K562 (cell line): Measurements from ENCODE around the gene PDE9A. TPM values are rescaled to one million over a fixed set of nuclear protein-coding genes. Genes with fewer than 3 reads are reported as not detected.
A peak's percentile ranks its signal among the peaks of the same experiment; 100 is the strongest.

Experiments used
- ATAC-seq: fragments of 200-7000 bp; cut with Tn5 transposase; 3 replicates; pipeline ENCODE4 v1.9.1; 2020; ENCODE audit warnings: moderate library complexity
- BruUV-seq: library from RNA; stranded (reverse); fragments of 400-500 nt; replicated peaks from 2 replicates; lab custom pipeline; 2021; lab: Mats Ljungman, UMichigan
- CTCF ChIA-PET: fragments of 300-600 bp; formaldehyde crosslinking; extraction: SDS; loops from one replicate; lab custom pipeline; 2021; ENCODE audit warnings: low intra/inter-chr PET ratio; lab: Yijun Ruan, JAX
- POLR2A ChIA-PET: fragments of 300-600, 350-650 bp; sonication (Branson Sonifier 250); formaldehyde crosslinking; extraction: SDS; loops from one replicate; lab custom pipeline; 2021; ENCODE audit warnings: antibody characterized with exemption, inconsistent platforms; lab: Yijun Ruan, JAX
- DNase-seq, 4 experiments: peaks; one replicate each; pipeline versions ENCODE4 v3.0.0 to v3.0.0-alpha.2; 2011 to 2018; ENCODE audit warnings: low spot score in 3 of 4, mixed read lengths in 3 of 4; ENCODE audit errors: extremely low read depth in 1 of 4
- FAIRE-seq: peaks from 2 replicates; lab custom pipeline; 2011; peaks lifted over from hg19 to GRCh38; lab: Jason Lieb, UNC
- H2AFZ ChIP-seq: 2 replicates; pipeline ENCODE4 v1.6.0; 2011; ENCODE audit warnings: low read depth, low read length, control low read depth, inconsistent platforms
- H3K27ac ChIP-seq: fragments of 200-600 bp; 3 replicates; pipeline ENCODE4 v1.8.0; 2011; ENCODE audit warnings: low read depth, mild to moderate bottlenecking, control low read depth, inconsistent platforms, low read length, moderate library complexity, mixed read lengths; ENCODE audit errors: extremely low read depth
- H3K27me3 ChIP-seq, 2 experiments: fragments of 300-600 bp in 1 of 2; 2 replicates in 1 of 2; 3 replicates in 1 of 2; pipeline versions ENCODE4 v1.6.0 to v1.8.0; 2011; ENCODE audit warnings: inconsistent platforms in 2 of 2, low read length in 2 of 2, mild to moderate bottlenecking in 1 of 2, mixed read lengths in 1 of 2, moderate library complexity in 1 of 2; ENCODE audit not compliant: control insufficient read depth in 2 of 2, insufficient read depth in 2 of 2
- H3K36me3 ChIP-seq: fragments of 300-600 bp; 3 replicates; pipeline ENCODE4 v1.8.0; 2011; ENCODE audit warnings: mild to moderate bottlenecking, low read length, inconsistent platforms; ENCODE audit not compliant: control insufficient read depth, insufficient read depth
- H3K4me1 ChIP-seq, 2 experiments: fragments of 200-600 bp in 1 of 2; replicated peaks in 1 of 2; 2 replicates in 1 of 2; 3 replicates in 1 of 2; pipeline versions ENCODE4 v1.5.1 to v1.8.0; 2011; ENCODE audit warnings: inconsistent platforms in 2 of 2, low read length in 2 of 2, mild to moderate bottlenecking in 1 of 2, mixed read lengths in 1 of 2, moderate library complexity in 1 of 2; ENCODE audit not compliant: control insufficient read depth in 2 of 2, insufficient read depth in 2 of 2
- H3K4me2 ChIP-seq: 2 replicates; pipeline ENCODE4 v1.6.1; 2011; ENCODE audit warnings: low read length, control low read depth, inconsistent platforms, mixed read lengths; ENCODE audit not compliant: insufficient read depth
- H3K4me3 ChIP-seq: fragments of 200-600 bp; sonication (generic), shearing (Covaris generic); 2 replicates; pipeline ENCODE4 v1.5.1; 2016; ENCODE audit warnings: control low read depth, inconsistent platforms
- H3K79me2 ChIP-seq: fragments of 200-600 bp; 3 replicates; pipeline ENCODE4 v1.8.0; 2011; ENCODE audit warnings: low read length, inconsistent platforms; ENCODE audit not compliant: control insufficient read depth, insufficient read depth
- H3K9ac ChIP-seq, 2 experiments: 2 replicates each; pipeline versions ENCODE4 v1.6.0 to v1.6.1; 2011; ENCODE audit warnings: low read depth in 2 of 2, low read length in 2 of 2, control low read depth in 1 of 2, inconsistent platforms in 1 of 2, mild to moderate bottlenecking in 1 of 2, mixed read lengths in 1 of 2; ENCODE audit not compliant: insufficient read depth in 1 of 2
- H3K9me1 ChIP-seq: one replicate; pipeline ENCODE4 v1.6.0; 2011; ENCODE audit warnings: inconsistent platforms, mild to moderate bottlenecking, low read length, moderate library complexity; ENCODE audit not compliant: control insufficient read depth, insufficient read depth
- H3K9me3 ChIP-seq: replicated peaks from 2 replicates; pipeline ENCODE4 v1.5.1; 2011; ENCODE audit warnings: low read depth, low read length, inconsistent platforms; ENCODE audit not compliant: control insufficient read depth, insufficient read depth
- H4K20me1 ChIP-seq: replicated peaks from 2 replicates; pipeline ENCODE4 v1.6.1; 2011; ENCODE audit warnings: low read length, inconsistent platforms, mixed read lengths; ENCODE audit not compliant: control insufficient read depth, insufficient read depth
- BCL6 ChIP-seq: fragments of 250-450 bp; sonication (Bioruptor Pico); IDR thresholded peaks from 2 replicates; pipeline ENCODE4 v1.4.0; 2020
- CCNT2 ChIP-seq: IDR thresholded peaks from 2 replicates; pipeline ENCODE4 v1.6.1; 2011; ENCODE audit warnings: borderline replicate concordance, low read depth, mild to moderate bottlenecking, moderate library complexity, mixed read lengths, low read length; ENCODE audit not compliant: insufficient read length; ENCODE audit errors: extremely low read depth
- NR3C1 ChIP-seq: sonication (generic); formaldehyde crosslinking; IDR thresholded peaks from 2 replicates; pipeline ENCODE4 v1.8.1; 2022; ENCODE audit warnings: missing genetic modification reagents
- WGBS: fragments of 100-300 bp; shearing (Covaris generic); methylation state at CpG from one replicate; pipeline ENCODE4 v1.1.6; 2016; ENCODE audit warnings: low coverage, mixed read lengths; ENCODE audit not compliant: insufficient coverage; ENCODE audit errors: missing lambda C conversion rate; 5-methylcytosine and 5-hydroxymethylcytosine counted together
- in situ Hi-C: fragments of 300-500 bp; cut with MboI; formaldehyde crosslinking; loops from 4 replicates; pipeline ENCODE4 v1.15.0; 2018; ENCODE audit warnings: inconsistent platforms, mixed read lengths
- intact Hi-C: fragments of 100-400 bp; cut with micrococcal nuclease; formaldehyde crosslinking; loops from 2 replicates; pipeline ENCODE4 v1.14.2; 2022
- polyA plus RNA-seq, 8 experiments: library from polyadenylated mRNA; depleted of rRNA in 4 of 8; stranded (reverse) in 5 of 8; unstranded in 3 of 8; fragments of >200 nt; fragmentation: Nextera tagmentation in 2 of 8; fragmentation: Illumina TruSeq in 1 of 8; extraction: Ambion mirVana in 2 of 8; extraction: Trizol in 1 of 8; gene quantifications; 2 replicates each; pipeline versions ENCODE4 v1.2.1 to v1.2.3, GENCODE V29; 2011 to 2014; ENCODE audit warnings: inconsistent platforms in 1 of 8, missing spikeins in 1 of 8
- total RNA-seq, 7 experiments: library from RNA; depleted of rRNA in 6 of 7; stranded (reverse); fragments of >200 nt in 6 of 7; fragmentation: Illumina TruSeq in 2 of 7; extraction: Trizol in 2 of 7; gene quantifications; 2 replicates each; pipeline versions ENCODE4 v1.2.1 to v1.2.3, GENCODE V29; 2011 to 2021; ENCODE audit warnings: low replicate concordance in 1 of 7
- TF ChIP-seq, protein P1 (sequence below), 2 experiments: IDR thresholded peaks; 2 replicates each; pipeline ENCODE4 v1.6.1; 2012; ENCODE audit warnings: improper control_type of control experiment in 2 of 2, low read depth in 2 of 2, low read length in 2 of 2, borderline replicate concordance in 1 of 2

Gene PDE9A
- total and polyA plus RNA-seq, 9 of the 15 experiments (the other 6 are each of a cell fraction or from before 2014, with no cell fraction given): 0.07 to 0.27 TPM; not detected in 7

DNA sequence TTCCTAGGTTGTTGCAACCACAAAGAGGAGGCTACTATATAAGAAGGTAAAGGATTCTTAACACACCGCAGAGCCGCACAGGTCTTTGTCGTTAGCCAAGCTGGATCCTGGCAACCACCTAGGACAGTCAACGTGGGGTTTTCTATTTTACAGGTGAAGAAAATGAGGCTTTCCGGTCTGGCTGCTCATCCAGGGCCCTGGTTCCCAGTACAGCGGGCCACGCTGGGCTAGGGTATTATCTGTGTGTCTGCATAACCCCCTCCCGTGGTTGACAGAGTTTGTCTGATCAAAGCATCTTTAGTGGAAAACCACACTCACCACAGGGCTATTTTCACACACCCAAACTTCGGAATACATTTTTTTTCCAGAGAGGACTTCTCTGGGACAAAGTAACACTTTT lies 39.0 kb upstream of the PDE9A start:
- Histone ChIP-seq H3K9me3 (no peaks in the 10 kb centered on the region), H3K9ac (no peak overlapping the region), H4K20me1 (peaks cover 5% of the 10 kb centered on the region; the same call in 1 of the 2 replicates), H3K27ac (no peak overlapping the region), H3K4me1 (peaks cover 3 to 18% of the 10 kb centered on the region in 2 experiments; a peak in 3 of 5 replicates), H3K9me1 (no peaks in the 10 kb centered on the region), H3K4me2 (no peak overlapping the region; the same call in 1 of the 2 replicates), H2AFZ (no peak overlapping the region), H3K27me3 (peaks cover 26 to 56% of the 10 kb centered on the region in 2 experiments), H3K79me2 (no peaks in the 10 kb centered on the region), H3K36me3 (no peaks in the 10 kb centered on the region), H3K4me3 (no peak overlapping the region)
- WGBS: 7% methylated on average over 9 of the region's 9 CpGs
- intact Hi-C loops: no loop called here
- no peak for DNase-seq
- BruUV-seq: no TSS peak
- no peak for TF ChIP-seq NR3C1 (CRISPR knock-in tag)
- no peak for TF ChIP-seq CCNT2
- TF ChIP-seq, protein P1, sequence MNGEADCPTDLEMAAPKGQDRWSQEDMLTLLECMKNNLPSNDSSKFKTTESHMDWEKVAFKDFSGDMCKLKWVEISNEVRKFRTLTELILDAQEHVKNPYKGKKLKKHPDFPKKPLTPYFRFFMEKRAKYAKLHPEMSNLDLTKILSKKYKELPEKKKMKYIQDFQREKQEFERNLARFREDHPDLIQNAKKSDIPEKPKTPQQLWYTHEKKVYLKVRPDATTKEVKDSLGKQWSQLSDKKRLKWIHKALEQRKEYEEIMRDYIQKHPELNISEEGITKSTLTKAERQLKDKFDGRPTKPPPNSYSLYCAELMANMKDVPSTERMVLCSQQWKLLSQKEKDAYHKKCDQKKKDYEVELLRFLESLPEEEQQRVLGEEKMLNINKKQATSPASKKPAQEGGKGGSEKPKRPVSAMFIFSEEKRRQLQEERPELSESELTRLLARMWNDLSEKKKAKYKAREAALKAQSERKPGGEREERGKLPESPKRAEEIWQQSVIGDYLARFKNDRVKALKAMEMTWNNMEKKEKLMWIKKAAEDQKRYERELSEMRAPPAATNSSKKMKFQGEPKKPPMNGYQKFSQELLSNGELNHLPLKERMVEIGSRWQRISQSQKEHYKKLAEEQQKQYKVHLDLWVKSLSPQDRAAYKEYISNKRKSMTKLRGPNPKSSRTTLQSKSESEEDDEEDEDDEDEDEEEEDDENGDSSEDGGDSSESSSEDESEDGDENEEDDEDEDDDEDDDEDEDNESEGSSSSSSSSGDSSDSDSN (IDR thresholded peaks at IDR 0.05; ENCODE audit: borderline replicate concordance in 1 of 2, low read depth in 2 of 2, low read length in 2 of 2): 0 out of 4 replicates have a peak, but pooled peaks of 1 of the 2 experiments have one; percentile 46
- no peak for TF ChIP-seq BCL6 (CRISPR knock-in tag)
- in situ Hi-C loops: no loop called here
- ChIA-PET POLR2A (interaction anchor here (0.5 to 1.0 kb wide), 6 partner anchors 21 to 425 kb away, joined by 3 to 6 read pairs (median 4); no protein-coding TSS in a partner anchor), CTCF (no interaction called here)
- peak; percentile 16; the same call in 2 of the 3 replicates for ATAC-seq
- FAIRE-seq: no peak
